Measurements from ENCODE around the gene NAA50.

The NAA50 gene

GRCh38 chr3:113745756-113746547, at the start of gene NAA50:
NAA50 (minus strand) TSS chr3:113746249; CDS start chr3:113745949, 300 bp downstream.
- TF ChIP-seq, protein P1, sequence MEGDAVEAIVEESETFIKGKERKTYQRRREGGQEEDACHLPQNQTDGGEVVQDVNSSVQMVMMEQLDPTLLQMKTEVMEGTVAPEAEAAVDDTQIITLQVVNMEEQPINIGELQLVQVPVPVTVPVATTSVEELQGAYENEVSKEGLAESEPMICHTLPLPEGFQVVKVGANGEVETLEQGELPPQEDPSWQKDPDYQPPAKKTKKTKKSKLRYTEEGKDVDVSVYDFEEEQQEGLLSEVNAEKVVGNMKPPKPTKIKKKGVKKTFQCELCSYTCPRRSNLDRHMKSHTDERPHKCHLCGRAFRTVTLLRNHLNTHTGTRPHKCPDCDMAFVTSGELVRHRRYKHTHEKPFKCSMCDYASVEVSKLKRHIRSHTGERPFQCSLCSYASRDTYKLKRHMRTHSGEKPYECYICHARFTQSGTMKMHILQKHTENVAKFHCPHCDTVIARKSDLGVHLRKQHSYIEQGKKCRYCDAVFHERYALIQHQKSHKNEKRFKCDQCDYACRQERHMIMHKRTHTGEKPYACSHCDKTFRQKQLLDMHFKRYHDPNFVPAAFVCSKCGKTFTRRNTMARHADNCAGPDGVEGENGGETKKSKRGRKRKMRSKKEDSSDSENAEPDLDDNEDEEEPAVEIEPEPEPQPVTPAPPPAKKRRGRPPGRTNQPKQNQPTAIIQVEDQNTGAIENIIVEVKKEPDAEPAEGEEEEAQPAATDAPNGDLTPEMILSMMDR (IDR thresholded peaks at IDR 0.05; ENCODE audit: low read length, missing control alignments): peak; percentile 39
- peak; percentile 97 for DNase-seq (ENCODE audit: low read depth)
- H3K4me3 ChIP-seq (replicated peaks; ENCODE audit: low read depth, low read length): peak within 1 kb of the TSS; percentile 97

DNA sequence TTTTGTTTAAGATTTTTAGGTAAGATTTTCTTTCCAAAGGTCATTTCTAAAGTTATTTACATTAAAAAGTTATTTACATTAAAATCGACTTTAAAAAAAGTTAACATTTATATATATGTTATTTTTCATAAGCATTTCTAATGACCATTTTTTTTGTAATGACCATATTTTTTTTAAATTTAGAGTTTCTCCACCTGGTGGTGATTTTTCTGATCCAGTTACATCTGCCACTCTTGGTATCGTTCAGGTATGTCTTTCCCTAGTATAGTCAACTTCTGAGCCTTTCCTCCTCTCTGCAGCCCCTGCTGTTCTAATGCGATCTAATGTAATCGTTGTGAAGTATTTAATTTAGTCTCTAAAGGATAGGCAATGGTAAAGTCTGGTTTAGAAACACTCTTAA, 49.6 kb upstream of the NAA50 start:
- H3K4me3 ChIP-seq (replicated peaks; ENCODE audit: low read depth, low read length): no peak overlapping the region
- no peak for DNase-seq (ENCODE audit: low read depth)
- TF ChIP-seq, protein P1 (IDR thresholded peaks at IDR 0.05; ENCODE audit: low read length, missing control alignments): no peak

- DNase-seq (ENCODE audit: low read depth): no peak
- TF ChIP-seq, protein P1 (IDR thresholded peaks at IDR 0.05; ENCODE audit: low read length, missing control alignments): no peak
- no peak overlapping the region for H3K4me3 ChIP-seq (replicated peaks; ENCODE audit: low read depth, low read length)
Measured at GRCh38 chr3:113794526-113794925, 48.5 kb upstream of the NAA50 start.

GRCh38 chr3:113791381-113791780, 45.3 kb upstream of the NAA50 start:
- no peak for DNase-seq (ENCODE audit: low read depth)
- TF ChIP-seq, protein P1 (IDR thresholded peaks at IDR 0.05; ENCODE audit: low read length, missing control alignments): no peak
- H3K4me3 ChIP-seq (replicated peaks; ENCODE audit: low read depth, low read length): no peak overlapping the region

- H3K4me3 ChIP-seq (replicated peaks; ENCODE audit: low read depth, low read length): peak overlapping the region; percentile 4
- DNase-seq (ENCODE audit: low read depth): peak; percentile 71
- TF ChIP-seq, protein P1 (IDR thresholded peaks at IDR 0.05; ENCODE audit: low read length, missing control alignments): no peak
Measured at GRCh38 chr3:113783980-113784379, 37.9 kb upstream of the NAA50 start.

DNA sequence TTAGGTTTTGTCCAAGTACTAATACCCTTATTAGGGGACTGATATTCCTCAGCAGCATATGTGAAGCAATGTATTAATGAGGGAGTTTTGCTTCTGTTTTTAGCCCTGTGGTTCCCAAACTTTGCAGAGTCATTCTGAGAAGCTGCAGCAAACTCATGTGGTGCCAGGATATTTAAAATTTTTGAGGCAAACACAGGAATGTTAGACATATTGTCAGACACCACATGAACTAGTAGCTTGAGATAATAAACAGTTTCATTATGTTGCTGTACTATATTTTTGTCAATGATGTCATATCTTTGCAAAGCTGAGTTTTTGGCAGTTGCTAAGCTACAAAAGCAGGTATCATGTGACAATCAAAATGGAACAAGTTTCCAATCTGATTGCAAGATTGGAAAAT, 37.4 kb upstream of the NAA50 start:
- H3K4me3 ChIP-seq (replicated peaks; ENCODE audit: low read depth, low read length): no peak overlapping the region
- TF ChIP-seq, protein P1 (IDR thresholded peaks at IDR 0.05; ENCODE audit: low read length, missing control alignments): no peak
- DNase-seq (ENCODE audit: low read depth): peak; percentile 98

DNA sequence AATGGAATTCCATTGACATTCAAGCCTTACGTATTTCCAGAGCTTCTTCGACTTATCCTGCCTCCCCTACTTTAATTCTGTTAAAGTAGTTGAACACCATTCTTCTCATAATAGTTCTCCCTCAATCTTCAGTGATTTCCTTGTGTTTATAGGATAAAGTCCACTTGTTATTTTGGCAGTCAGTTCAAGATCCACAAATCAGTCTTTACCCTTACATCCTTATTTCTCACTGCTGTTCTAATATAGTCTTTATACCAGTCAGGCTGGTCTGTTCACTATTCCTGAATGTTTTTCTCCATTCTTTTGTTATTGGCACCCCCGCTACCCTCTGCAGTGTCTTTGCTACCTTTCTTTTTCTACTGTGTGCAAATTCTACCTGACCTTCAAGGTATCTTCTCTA, 30.5 kb upstream of the NAA50 start:
- H3K4me3 ChIP-seq (replicated peaks; ENCODE audit: low read depth, low read length): no peak overlapping the region
- TF ChIP-seq, protein P1 (IDR thresholded peaks at IDR 0.05; ENCODE audit: low read length, missing control alignments): no peak
- DNase-seq (ENCODE audit: low read depth): no peak

Data from fibroblast of pulmonary artery (primary cell).